Loucy (cell line): ENCODE results near the gene CYGB.

Source experiments
- CTCF ChIP-seq: fragments of 200-600 bp; sonication (generic); conservative IDR thresholded peaks from 2 replicates; pipeline ENCODE4 v1.5.1; 2014; ENCODE audit warnings: mild to moderate bottlenecking, antibody characterized with exemption, low read length
- EZH2phosphoT487 ChIP-seq: fragments of 200-600 bp; IDR thresholded peaks from 2 replicates; pipeline ENCODE4 v1.6.1; 2018; ENCODE audit warnings: antibody characterized with exemption, mild to moderate bottlenecking, moderate library complexity, borderline replicate concordance

GRCh38 chr17:76523084-76524037 is 14.1 kb downstream of the CYGB start:
- TF ChIP-seq EZH2phosphoT487 (no peak), CTCF (peak; percentile 96)
